Stimulated activated memory B cell treated with anti-CD40 and anti-IgM and Interleukin-4, amounts not matched to agents 10 μg/mL and 1 μg/mL and 100 μg/mL, for 72 hours (primary cell): ENCODE measurements around the gene PSTPIP2.

ENCODE experiments used
- ATAC-seq: fragments of 150-1000 bp; cut with Tn5 transposase; 2 replicates; pipeline ENCODE4 v1.10.0; 2021
- H3K27ac Mint-ChIP-seq: one replicate; pipeline ENCODE4 v1.8.0; 2022; ENCODE audit warnings: mild to moderate bottlenecking, mixed read lengths
- H3K27me3 Mint-ChIP-seq: one replicate; pipeline ENCODE4 v1.8.0; 2022; ENCODE audit warnings: mixed read lengths
- H3K36me3 Mint-ChIP-seq: one replicate; pipeline ENCODE4 v1.8.0; 2022; ENCODE audit warnings: mixed read lengths
- H3K4me1 Mint-ChIP-seq: one replicate; pipeline ENCODE4 v1.8.0; 2022; ENCODE audit warnings: mixed read lengths
- H3K4me3 Mint-ChIP-seq: one replicate; pipeline ENCODE4 v1.8.0; 2022; ENCODE audit warnings: mild to moderate bottlenecking, moderate library complexity, mixed read lengths
- H3K9me3 Mint-ChIP-seq: one replicate; pipeline ENCODE4 v1.8.0; 2022; ENCODE audit warnings: mixed read lengths

PSTPIP2 gene

GRCh38 chr18:45958730-45959129 lies 113.3 kb downstream of the PSTPIP2 start:
- Mint-ChIP-seq H3K4me1 (peaks cover 26% of the 10 kb centered on the region), H3K27ac (no peak overlapping the region), H3K27me3 (no peaks in the 10 kb centered on the region), H3K9me3 (no peaks in the 10 kb centered on the region), H3K4me3 (no peak overlapping the region), H3K36me3 (peaks cover 48% of the 10 kb centered on the region)
- ATAC-seq, result no peak

GRCh38 chr18:45958027-45958426 lies 114.0 kb downstream of the PSTPIP2 start:
- no peaks in the 10 kb centered on the region for H3K9me3 Mint-ChIP-seq
- H3K27ac Mint-ChIP-seq, result no peak overlapping the region
- no peak for ATAC-seq
- no peak overlapping the region for H3K4me3 Mint-ChIP-seq
- H3K4me1 Mint-ChIP-seq, result peaks cover 19% of the 10 kb centered on the region
- peaks cover 48% of the 10 kb centered on the region for H3K36me3 Mint-ChIP-seq
- no peaks in the 10 kb centered on the region for H3K27me3 Mint-ChIP-seq

GRCh38 chr18:45957100-45957499 lies 115.0 kb downstream of the PSTPIP2 start:
- no peaks in the 10 kb centered on the region for H3K27me3 Mint-ChIP-seq
- H3K9me3 Mint-ChIP-seq, result no peaks in the 10 kb centered on the region
- H3K4me3 Mint-ChIP-seq, result no peak overlapping the region
- H3K36me3 Mint-ChIP-seq, result peaks cover 53% of the 10 kb centered on the region
- H3K4me1 Mint-ChIP-seq, result peaks cover 15% of the 10 kb centered on the region
- ATAC-seq, result no peak
- H3K27ac Mint-ChIP-seq, result no peak overlapping the region

GRCh38 chr18:45954070-45954934 lies 117.8 kb downstream of the PSTPIP2 start:
- H3K36me3 Mint-ChIP-seq, result peaks cover 67% of the 10 kb centered on the region
- no peak for ATAC-seq
- no peaks in the 10 kb centered on the region for H3K4me1 Mint-ChIP-seq
- no peak overlapping the region for H3K4me3 Mint-ChIP-seq
- H3K27me3 Mint-ChIP-seq, result no peaks in the 10 kb centered on the region
- no peaks in the 10 kb centered on the region for H3K9me3 Mint-ChIP-seq
- no peak overlapping the region for H3K27ac Mint-ChIP-seq

DNA sequence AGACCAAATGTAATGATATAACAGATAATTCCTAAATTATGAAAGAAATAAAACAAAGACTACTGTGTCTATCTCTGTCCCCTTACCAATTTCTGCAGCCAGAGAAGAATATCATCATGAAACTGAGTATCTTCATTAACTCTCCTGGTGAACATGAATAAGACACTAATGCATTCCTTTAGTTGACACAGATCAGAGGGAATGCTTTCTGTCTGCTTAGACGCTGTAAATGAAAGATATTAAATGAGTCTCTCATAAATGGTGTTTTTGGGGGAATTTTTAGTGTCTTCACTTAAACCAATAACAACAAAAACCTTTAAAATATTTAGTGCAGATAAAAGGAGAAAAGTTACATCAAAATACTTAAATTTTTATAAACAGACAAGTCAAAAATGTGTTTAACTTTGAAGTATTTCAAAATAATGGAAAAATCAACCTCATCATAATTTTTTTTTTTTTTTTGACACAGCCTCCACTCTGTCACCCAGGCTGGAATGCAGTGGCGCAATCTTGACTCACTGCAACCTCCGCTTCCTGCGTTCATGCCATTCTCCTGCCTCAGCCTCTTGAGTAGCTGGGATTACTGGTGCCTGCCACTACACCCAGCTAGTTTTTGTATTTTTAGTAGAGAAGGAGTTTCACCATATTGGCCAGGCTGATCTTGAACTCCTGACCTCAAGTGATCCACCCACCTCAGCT lies 120.9 kb downstream of the PSTPIP2 start:
- Mint-ChIP-seq H3K4me3 (no peak overlapping the region), H3K27ac (no peak overlapping the region), H3K27me3 (no peaks in the 10 kb centered on the region), H3K36me3 (peaks cover 95% of the 10 kb centered on the region), H3K9me3 (no peaks in the 10 kb centered on the region), H3K4me1 (no peaks in the 10 kb centered on the region)
- ATAC-seq, result no peak

DNA sequence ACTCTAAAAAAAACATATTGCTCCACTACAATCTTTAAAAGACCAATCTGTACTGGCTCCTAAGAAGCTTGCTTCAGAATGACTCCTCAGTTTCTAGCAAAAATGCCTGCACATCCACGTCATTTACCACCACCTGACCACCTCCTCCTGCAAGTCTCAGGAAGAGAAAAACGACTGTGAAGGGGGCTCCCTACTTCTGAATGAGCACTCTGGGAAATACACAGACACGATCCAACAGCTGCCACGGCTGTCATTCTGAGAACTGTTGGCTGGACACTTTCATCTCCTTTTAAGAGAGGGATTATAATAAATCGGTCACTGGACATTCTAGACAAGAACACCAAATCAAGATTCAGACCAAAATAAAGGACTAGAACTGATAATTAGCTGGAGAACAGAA lies 126.4 kb downstream of the PSTPIP2 start:
- peak overlapping the region; percentile 13 for H3K27ac Mint-ChIP-seq
- no peak overlapping the region for H3K4me3 Mint-ChIP-seq
- H3K27me3 Mint-ChIP-seq, result no peaks in the 10 kb centered on the region
- H3K9me3 Mint-ChIP-seq, result no peaks in the 10 kb centered on the region
- H3K36me3 Mint-ChIP-seq, result peaks cover 83% of the 10 kb centered on the region
- ATAC-seq, result no peak
- no peaks in the 10 kb centered on the region for H3K4me1 Mint-ChIP-seq

GRCh38 chr18:45940724-45941123 lies 131.3 kb downstream of the PSTPIP2 start:
- ATAC-seq, result no peak
- Mint-ChIP-seq H3K36me3 (peaks cover 72% of the 10 kb centered on the region), H3K27me3 (no peaks in the 10 kb centered on the region)

GRCh38 chr18:45939236-45939635 lies 132.8 kb downstream of the PSTPIP2 start:
- H3K4me1 Mint-ChIP-seq, result peaks cover 6% of the 10 kb centered on the region
- ATAC-seq, result no peak
- H3K9me3 Mint-ChIP-seq, result no peaks in the 10 kb centered on the region
- peaks cover 60% of the 10 kb centered on the region for H3K36me3 Mint-ChIP-seq
- no peak overlapping the region for H3K27ac Mint-ChIP-seq
- no peak overlapping the region for H3K4me3 Mint-ChIP-seq
- H3K27me3 Mint-ChIP-seq, result no peaks in the 10 kb centered on the region

More at GRCh38 chr18:45940724-45941123, 131.3 kb downstream of the PSTPIP2 start:
- no peaks in the 10 kb centered on the region for H3K9me3 Mint-ChIP-seq
- H3K27ac Mint-ChIP-seq, result no peak overlapping the region
- H3K4me1 Mint-ChIP-seq, result peaks cover 6% of the 10 kb centered on the region
- H3K4me3 Mint-ChIP-seq, result no peak overlapping the region

- ATAC-seq, result no peak
- H3K27me3 Mint-ChIP-seq, result no peaks in the 10 kb centered on the region
- peaks cover 6% of the 10 kb centered on the region for H3K4me1 Mint-ChIP-seq
- no peak overlapping the region for H3K27ac Mint-ChIP-seq
- H3K4me3 Mint-ChIP-seq, result no peak overlapping the region
- no peaks in the 10 kb centered on the region for H3K9me3 Mint-ChIP-seq
- peaks cover 53% of the 10 kb centered on the region for H3K36me3 Mint-ChIP-seq
Measured at GRCh38 chr18:45938488-45938935, 133.5 kb downstream of the PSTPIP2 start.

DNA sequence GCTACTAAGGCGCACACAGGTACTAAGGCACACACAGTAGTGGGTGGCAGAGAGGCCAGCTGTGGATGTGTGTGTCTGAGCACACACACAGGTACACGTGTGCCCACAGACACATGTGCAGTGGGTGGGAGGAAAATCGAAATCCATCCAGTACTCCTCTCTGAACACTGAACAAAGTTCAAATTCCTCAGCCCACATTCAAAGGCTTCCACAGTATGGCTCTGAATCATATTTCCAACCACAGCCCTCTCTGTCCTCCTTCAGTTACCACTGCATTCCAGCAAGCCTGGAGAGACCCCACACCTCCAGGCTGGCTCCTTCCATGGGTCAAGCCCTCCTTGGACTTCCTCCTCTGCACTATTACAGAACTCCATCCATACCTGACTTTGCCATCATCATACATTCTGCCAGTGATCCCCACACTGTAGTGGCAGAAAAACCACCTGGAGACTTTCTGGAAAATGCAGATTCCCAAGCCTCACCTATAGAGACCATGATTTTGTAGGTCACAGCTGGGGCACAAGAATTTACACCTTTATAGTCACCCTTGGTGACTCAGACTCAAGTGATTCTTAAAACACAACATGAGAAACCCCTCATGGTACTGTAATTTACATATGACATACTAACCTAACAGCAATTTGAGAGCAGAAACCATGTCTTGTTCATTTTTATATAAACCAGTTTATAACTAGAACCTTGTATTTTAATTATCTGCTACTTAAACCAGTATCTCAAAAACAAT lies 136.3 kb downstream of the PSTPIP2 start:
- ATAC-seq, result no peak
- H3K4me3 Mint-ChIP-seq, result no peak overlapping the region
- no peaks in the 10 kb centered on the region for H3K27me3 Mint-ChIP-seq
- peaks cover 52% of the 10 kb centered on the region for H3K36me3 Mint-ChIP-seq
- H3K4me1 Mint-ChIP-seq, result peaks cover 6% of the 10 kb centered on the region
- no peaks in the 10 kb centered on the region for H3K9me3 Mint-ChIP-seq
- no peak overlapping the region for H3K27ac Mint-ChIP-seq
